ENCODE measurements around the gene TRIM15.

GRCh38 chr6:30163090-30163917 lies at the start of gene TRIM15:
- TF ChIP-seq CTCF (IDR thresholded peaks at IDR 0.05) = no peak
- peak in 1 of 2 donors; percentile 46 for TF ChIP-seq POLR2A (IDR thresholded peaks at IDR 0.05)
- TF ChIP-seq EP300 (IDR thresholded peaks at IDR 0.05) = no peak
